ENCODE results near the gene RAB11FIP4. TPM values are rescaled to one million over a fixed set of nuclear protein-coding genes. Genes with fewer than 3 reads are reported as not detected.

RAB11FIP4 gene
- total and polyA plus RNA-seq, 4 donors: 1.5 to 16.0 (median 3.3) TPM

DNA sequence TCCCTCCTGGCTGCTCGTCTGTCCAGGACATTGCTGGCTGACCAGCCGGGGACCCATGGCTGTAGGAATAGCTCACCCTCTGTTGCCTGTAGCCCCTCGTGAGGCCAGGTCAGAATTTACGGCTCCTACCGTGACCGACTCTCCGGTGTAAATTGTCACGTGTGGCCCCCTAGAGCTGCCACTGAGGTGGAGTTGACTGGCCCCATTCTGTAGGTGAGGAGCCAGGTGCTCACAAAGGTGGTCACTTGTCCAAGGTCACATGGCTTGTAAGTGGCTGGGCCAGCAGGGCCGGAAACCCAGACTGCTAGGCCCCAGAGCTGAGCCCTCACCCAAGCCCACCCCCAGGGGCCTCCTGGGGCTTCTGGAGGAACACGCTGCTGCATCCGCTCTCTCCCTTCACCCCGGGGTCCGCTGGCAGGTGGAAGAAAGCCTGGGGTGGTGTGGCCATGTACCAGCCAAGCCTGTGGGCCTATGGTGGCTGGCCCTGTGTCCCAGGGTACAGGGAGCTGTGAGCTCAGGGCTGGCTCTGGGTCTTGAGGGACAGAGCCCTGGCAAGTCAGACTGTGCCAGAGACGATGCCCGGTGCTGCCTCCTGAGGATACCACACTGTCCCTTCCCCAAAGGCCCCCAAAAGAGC, 120.7 kb downstream of the RAB11FIP4 start:
- no peak overlapping the region for H3K27ac ChIP-seq (ENCODE audit: low read depth in 1 of 2, low read length in 2 of 2)

DNA sequence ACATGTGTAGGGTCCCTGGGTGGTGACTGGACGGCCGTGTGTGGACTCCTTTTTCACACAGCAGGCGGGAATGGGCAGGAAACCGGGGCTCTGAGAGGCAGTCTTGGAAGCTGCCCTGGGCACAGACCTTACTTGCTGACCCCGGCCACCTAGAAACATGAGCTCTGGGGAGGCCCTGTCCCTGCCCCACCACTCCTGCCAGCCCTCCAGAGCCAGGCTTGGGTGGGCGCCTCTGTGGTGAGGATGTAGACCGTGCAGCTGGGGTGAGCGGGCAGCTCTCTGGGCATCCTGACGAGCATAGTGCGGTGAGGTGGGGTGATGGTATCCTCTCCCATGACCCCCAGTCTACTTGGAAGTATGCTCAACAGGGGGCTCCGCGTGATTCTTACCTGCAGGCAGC, 121.3 kb downstream of the RAB11FIP4 start:
- H3K36me3 ChIP-seq (ENCODE audit: control insufficient read depth in 4 of 4, insufficient read depth in 3 of 4, low read depth in 1 of 4, low read length in 3 of 4): no peaks in the 10 kb centered on the region

More for the DNA sequence above, 120.7 kb downstream of the RAB11FIP4 start:
- no peak for DNase-seq (ENCODE audit: low spot score)
- Histone ChIP-seq H3K4me3 (ENCODE audit: low read depth in 1 of 3, low read length in 3 of 3) (no peak overlapping the region), H3K4me1 (ENCODE audit: control insufficient read depth in 4 of 4, insufficient read depth in 4 of 4, low read length in 3 of 4) (peaks cover 4 to 20% (median 12%) of the 10 kb centered on the region in 4 donors), H3K36me3 (ENCODE audit: control insufficient read depth in 4 of 4, insufficient read depth in 3 of 4, low read depth in 1 of 4, low read length in 3 of 4) (no peaks in the 10 kb centered on the region), H3K9ac (ENCODE audit: low read depth in 1 of 2, low read length in 2 of 2) (no peak overlapping the region), H3K27me3 (ENCODE audit: control insufficient read depth in 4 of 4, insufficient read depth in 4 of 4, low read length in 3 of 4) (no peaks in the 10 kb centered on the region), H3K9me3 (ENCODE audit: control insufficient read depth in 4 of 4, low read length in 3 of 4) (no peaks in the 10 kb centered on the region)
- TF ChIP-seq FOXA2 (IDR thresholded peaks at IDR 0.05) (no peak), HNF4G (IDR thresholded peaks at IDR 0.05) (no peak)
- TF ChIP-seq, protein P1, sequence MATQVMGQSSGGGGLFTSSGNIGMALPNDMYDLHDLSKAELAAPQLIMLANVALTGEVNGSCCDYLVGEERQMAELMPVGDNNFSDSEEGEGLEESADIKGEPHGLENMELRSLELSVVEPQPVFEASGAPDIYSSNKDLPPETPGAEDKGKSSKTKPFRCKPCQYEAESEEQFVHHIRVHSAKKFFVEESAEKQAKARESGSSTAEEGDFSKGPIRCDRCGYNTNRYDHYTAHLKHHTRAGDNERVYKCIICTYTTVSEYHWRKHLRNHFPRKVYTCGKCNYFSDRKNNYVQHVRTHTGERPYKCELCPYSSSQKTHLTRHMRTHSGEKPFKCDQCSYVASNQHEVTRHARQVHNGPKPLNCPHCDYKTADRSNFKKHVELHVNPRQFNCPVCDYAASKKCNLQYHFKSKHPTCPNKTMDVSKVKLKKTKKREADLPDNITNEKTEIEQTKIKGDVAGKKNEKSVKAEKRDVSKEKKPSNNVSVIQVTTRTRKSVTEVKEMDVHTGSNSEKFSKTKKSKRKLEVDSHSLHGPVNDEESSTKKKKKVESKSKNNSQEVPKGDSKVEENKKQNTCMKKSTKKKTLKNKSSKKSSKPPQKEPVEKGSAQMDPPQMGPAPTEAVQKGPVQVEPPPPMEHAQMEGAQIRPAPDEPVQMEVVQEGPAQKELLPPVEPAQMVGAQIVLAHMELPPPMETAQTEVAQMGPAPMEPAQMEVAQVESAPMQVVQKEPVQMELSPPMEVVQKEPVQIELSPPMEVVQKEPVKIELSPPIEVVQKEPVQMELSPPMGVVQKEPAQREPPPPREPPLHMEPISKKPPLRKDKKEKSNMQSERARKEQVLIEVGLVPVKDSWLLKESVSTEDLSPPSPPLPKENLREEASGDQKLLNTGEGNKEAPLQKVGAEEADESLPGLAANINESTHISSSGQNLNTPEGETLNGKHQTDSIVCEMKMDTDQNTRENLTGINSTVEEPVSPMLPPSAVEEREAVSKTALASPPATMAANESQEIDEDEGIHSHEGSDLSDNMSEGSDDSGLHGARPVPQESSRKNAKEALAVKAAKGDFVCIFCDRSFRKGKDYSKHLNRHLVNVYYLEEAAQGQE (IDR thresholded peaks at IDR 0.05): no peak
- WGBS: 98% methylated on average over 15 of the region's 15 CpGs

More for the DNA sequence above, 121.3 kb downstream of the RAB11FIP4 start:
- WGBS: 98% methylated on average over 12 of the region's 12 CpGs
- no peaks in the 10 kb centered on the region for H3K9me3 ChIP-seq (ENCODE audit: control insufficient read depth in 4 of 4, low read length in 3 of 4)
- no peak overlapping the region for H3K27ac ChIP-seq (ENCODE audit: low read depth in 1 of 2, low read length in 2 of 2)
- no peaks in the 10 kb centered on the region for H3K27me3 ChIP-seq (ENCODE audit: control insufficient read depth in 4 of 4, insufficient read depth in 4 of 4, low read length in 3 of 4)
- DNase-seq (ENCODE audit: low spot score): no peak
- H3K4me3 ChIP-seq (ENCODE audit: low read depth in 1 of 3, low read length in 3 of 3): no peak overlapping the region
- no peak overlapping the region for H3K9ac ChIP-seq (ENCODE audit: low read depth in 1 of 2, low read length in 2 of 2)
- H3K4me1 ChIP-seq (ENCODE audit: control insufficient read depth in 4 of 4, insufficient read depth in 4 of 4, low read length in 3 of 4): peaks cover 4 to 20% (median 12%) of the 10 kb centered on the region in 4 donors
- TF ChIP-seq, protein P2, sequence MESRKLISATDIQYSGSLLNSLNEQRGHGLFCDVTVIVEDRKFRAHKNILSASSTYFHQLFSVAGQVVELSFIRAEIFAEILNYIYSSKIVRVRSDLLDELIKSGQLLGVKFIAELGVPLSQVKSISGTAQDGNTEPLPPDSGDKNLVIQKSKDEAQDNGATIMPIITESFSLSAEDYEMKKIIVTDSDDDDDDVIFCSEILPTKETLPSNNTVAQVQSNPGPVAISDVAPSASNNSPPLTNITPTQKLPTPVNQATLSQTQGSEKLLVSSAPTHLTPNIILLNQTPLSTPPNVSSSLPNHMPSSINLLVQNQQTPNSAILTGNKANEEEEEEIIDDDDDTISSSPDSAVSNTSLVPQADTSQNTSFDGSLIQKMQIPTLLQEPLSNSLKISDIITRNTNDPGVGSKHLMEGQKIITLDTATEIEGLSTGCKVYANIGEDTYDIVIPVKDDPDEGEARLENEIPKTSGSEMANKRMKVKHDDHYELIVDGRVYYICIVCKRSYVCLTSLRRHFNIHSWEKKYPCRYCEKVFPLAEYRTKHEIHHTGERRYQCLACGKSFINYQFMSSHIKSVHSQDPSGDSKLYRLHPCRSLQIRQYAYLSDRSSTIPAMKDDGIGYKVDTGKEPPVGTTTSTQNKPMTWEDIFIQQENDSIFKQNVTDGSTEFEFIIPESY (IDR thresholded peaks at IDR 0.05): no peak
- TF ChIP-seq RAD21 (IDR thresholded peaks at IDR 0.05) (no peak), HNF4A (conservative IDR thresholded peaks at IDR 0.05) (no peak), FOXA1 (IDR thresholded peaks at IDR 0.05) (no peak), FOXA2 (IDR thresholded peaks at IDR 0.05) (no peak), SP1 (IDR thresholded peaks at IDR 0.05) (no peak), EGR1 (IDR thresholded peaks at IDR 0.05; ENCODE audit: low read depth in 2 of 2) (no peak), TAF1 (conservative IDR thresholded peaks at IDR 0.05) (no peak), RXRA (IDR thresholded peaks at IDR 0.05) (no peak), NR2F2 (IDR thresholded peaks at IDR 0.05) (no peak), YY1 (IDR thresholded peaks at IDR 0.05) (no peak), JUND (IDR thresholded peaks at IDR 0.05) (no peak)
- TF ChIP-seq, protein P1 (IDR thresholded peaks at IDR 0.05): no peak
- TF ChIP-seq, protein P3, sequence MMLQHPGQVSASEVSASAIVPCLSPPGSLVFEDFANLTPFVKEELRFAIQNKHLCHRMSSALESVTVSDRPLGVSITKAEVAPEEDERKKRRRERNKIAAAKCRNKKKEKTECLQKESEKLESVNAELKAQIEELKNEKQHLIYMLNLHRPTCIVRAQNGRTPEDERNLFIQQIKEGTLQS (IDR thresholded peaks at IDR 0.05): no peak
- TF ChIP-seq, protein P4, sequence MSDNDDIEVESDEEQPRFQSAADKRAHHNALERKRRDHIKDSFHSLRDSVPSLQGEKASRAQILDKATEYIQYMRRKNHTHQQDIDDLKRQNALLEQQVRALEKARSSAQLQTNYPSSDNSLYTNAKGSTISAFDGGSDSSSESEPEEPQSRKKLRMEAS (IDR thresholded peaks at IDR 0.05): no peak
- TF ChIP-seq, protein P5, sequence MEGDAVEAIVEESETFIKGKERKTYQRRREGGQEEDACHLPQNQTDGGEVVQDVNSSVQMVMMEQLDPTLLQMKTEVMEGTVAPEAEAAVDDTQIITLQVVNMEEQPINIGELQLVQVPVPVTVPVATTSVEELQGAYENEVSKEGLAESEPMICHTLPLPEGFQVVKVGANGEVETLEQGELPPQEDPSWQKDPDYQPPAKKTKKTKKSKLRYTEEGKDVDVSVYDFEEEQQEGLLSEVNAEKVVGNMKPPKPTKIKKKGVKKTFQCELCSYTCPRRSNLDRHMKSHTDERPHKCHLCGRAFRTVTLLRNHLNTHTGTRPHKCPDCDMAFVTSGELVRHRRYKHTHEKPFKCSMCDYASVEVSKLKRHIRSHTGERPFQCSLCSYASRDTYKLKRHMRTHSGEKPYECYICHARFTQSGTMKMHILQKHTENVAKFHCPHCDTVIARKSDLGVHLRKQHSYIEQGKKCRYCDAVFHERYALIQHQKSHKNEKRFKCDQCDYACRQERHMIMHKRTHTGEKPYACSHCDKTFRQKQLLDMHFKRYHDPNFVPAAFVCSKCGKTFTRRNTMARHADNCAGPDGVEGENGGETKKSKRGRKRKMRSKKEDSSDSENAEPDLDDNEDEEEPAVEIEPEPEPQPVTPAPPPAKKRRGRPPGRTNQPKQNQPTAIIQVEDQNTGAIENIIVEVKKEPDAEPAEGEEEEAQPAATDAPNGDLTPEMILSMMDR (IDR thresholded peaks at IDR 0.05; ENCODE audit: low read depth, low read length, missing input control): no peak

Measured in liver (tissue), 9 donors.